Lower leg skin (tissue), 4 donors: ENCODE data around the gene METTL6. TPM values are rescaled to one million over a fixed set of nuclear protein-coding genes. Genes with fewer than 3 reads are reported as not detected.
"Not testable (repeated sequence)": the region's sequence is repeated elsewhere in the genome, so short reads cannot be mapped to it uniquely, and the experiment has no call there.

Source experiments
- DNase-seq, 2 donors: peaks; one replicate each; pipeline ENCODE4 v3.0.0-alpha.2; 2019; ENCODE audit warnings: low spot score in 2 of 2
- H3K4me3 ChIP-seq: fragments of 200-600 bp; sonication (generic); 2 replicates; pipeline ENCODE4 v1.5.1; 2017; ENCODE audit warnings: mild to moderate bottlenecking, low read depth; ENCODE audit not compliant: poor library complexity, severe bottlenecking
- POLR2A ChIP-seq, 2 donors: fragments of 450-650 bp; IDR thresholded peaks; one replicate each; pipeline ENCODE4 v1.6.1; 2016 to 2017; ENCODE audit warnings: antibody characterized with exemption in 2 of 2, mild to moderate bottlenecking in 1 of 2, moderate library complexity in 1 of 2
- WGBS, 2 donors: methylation state at CpG; one replicate each; pipeline ENCODE4 v1.1.5; 2018; 5-methylcytosine and 5-hydroxymethylcytosine counted together
- intact Hi-C: fragments of 100-400 bp; cut with DNase I; formaldehyde crosslinking; loops from one replicate; pipeline ENCODE4 v1.15.0; 2023; ENCODE audit warnings: low total_unique reads
- total RNA-seq, 4 donors: library from RNA; depleted of rRNA; stranded (reverse); fragments of >200 nt; gene quantifications; one replicate each; pipeline ENCODE4 v1.1.0, GENCODE V29; 2016
- TF ChIP-seq, protein P1 (sequence below), 3 donors: fragments of 450-650 bp; IDR thresholded peaks; one replicate each; pipeline ENCODE4 v1.5.1; 2016; ENCODE audit warnings: antibody characterized with exemption in 3 of 3, mild to moderate bottlenecking in 3 of 3, moderate library complexity in 2 of 3

METTL6 gene
- total RNA-seq, 4 donors from 2014 or later, result 4.9 to 15.2 (median 7.9) TPM

DNA sequence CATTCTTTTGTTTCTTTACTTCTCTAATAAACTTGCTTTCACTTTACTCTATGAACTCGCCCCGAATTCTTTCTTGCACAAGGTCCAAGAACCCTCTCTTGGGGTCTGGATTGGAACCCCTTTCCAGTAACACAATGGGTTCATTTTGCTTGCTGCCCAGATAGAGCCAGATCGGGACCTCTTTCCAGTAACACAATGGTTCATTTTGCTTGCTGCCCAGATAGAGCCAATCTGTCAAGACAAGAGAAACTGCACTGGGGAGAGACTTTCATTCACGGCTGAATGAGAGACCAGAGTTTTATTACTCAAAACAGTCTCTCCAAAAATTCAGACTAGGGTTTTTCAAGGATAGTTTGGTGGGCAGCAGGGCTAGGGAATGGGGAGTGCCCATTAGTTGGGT is 25.4 kb downstream of the METTL6 start:
- H3K4me3 ChIP-seq, result no peak overlapping the region
- WGBS, 2 donors, result 90 to 91% methylated on average over 4 of the region's 4 CpGs
- DNase-seq, result no peak
- TF ChIP-seq, protein P1, sequence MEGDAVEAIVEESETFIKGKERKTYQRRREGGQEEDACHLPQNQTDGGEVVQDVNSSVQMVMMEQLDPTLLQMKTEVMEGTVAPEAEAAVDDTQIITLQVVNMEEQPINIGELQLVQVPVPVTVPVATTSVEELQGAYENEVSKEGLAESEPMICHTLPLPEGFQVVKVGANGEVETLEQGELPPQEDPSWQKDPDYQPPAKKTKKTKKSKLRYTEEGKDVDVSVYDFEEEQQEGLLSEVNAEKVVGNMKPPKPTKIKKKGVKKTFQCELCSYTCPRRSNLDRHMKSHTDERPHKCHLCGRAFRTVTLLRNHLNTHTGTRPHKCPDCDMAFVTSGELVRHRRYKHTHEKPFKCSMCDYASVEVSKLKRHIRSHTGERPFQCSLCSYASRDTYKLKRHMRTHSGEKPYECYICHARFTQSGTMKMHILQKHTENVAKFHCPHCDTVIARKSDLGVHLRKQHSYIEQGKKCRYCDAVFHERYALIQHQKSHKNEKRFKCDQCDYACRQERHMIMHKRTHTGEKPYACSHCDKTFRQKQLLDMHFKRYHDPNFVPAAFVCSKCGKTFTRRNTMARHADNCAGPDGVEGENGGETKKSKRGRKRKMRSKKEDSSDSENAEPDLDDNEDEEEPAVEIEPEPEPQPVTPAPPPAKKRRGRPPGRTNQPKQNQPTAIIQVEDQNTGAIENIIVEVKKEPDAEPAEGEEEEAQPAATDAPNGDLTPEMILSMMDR (IDR thresholded peaks at IDR 0.05), result no peak
- no peak for TF ChIP-seq POLR2A (IDR thresholded peaks at IDR 0.05)
- intact Hi-C loops, result loop anchor here (10.0 kb wide), 1 partner anchor 197 kb away; the partner anchor contains the start of gene CAPN7

DNA sequence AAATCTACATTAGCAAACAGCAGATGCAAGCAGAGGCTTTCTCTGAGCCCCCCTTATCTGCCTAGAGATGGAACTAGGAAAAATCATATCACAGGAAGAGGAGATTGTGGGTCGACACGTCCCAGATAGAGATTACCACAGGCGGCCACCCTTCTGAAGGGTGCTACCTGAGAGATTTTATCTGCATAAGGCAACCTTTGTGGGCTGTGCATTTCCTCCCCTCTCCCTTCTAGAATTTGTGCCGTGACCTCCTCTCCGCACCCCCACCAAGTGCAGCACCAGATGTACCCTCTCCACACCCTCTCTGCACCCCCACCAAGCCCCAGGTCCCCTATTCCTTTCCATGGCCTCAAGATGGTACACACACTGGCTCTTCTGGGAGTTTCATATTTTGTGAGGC is 27.4 kb downstream of the METTL6 start:
- no peak overlapping the region for H3K4me3 ChIP-seq
- TF ChIP-seq, protein P1 (IDR thresholded peaks at IDR 0.05), result no peak
- TF ChIP-seq POLR2A (IDR thresholded peaks at IDR 0.05), result no peak
- 69 to 86% methylated on average over 5 of the region's 5 CpGs for WGBS, 2 donors
- no peak for DNase-seq
- intact Hi-C loops, result loop anchor here (10.0 kb wide), 1 partner anchor 195 kb away; the partner anchor contains the start of gene CAPN7

DNA sequence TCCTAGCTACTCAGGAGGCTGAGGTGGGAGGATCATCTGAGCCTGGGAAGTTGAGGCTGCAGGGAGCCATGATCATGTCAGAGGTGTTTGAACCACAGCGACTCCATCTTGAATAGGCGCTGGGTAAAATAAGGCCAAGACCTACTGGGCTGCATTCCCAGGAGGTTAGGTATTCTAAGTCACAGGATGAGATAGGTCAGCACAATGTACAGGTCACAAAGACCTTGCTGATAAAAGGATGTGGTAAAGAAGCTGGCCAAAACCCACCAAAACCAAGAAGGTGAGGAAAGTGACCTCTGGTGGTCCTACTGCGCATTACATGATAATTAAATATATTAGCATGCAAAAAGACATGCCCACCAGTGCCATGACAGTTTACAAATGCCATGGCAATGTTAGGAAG is 28.6 kb downstream of the METTL6 start:
- 93 to 94% methylated on average over 3 of the region's 3 CpGs for WGBS, 2 donors
- intact Hi-C loops, DNase-seq, H3K4me3 ChIP-seq: not testable (repeated sequence)

DNA sequence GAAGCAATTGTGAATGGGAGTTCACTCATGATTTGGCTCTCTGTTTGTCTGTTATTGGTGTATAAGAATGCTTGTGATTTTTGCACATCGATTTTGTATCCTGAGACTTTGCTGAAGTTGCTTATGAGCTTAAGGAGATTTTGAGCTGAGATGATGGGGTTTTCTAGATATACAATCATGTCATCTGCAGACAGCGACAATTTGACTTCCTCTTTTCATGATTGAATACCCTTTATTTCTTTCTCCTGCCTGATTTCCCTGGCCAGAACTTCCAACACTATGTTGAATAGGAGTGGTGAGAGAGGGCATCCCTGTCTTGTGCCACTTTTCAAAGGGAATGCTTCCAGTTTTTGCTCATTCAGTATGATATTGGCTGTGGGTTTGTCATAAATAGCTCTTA is 34.1 kb downstream of the METTL6 start:
- intact Hi-C loops, H3K4me3 ChIP-seq, DNase-seq: not testable (repeated sequence)
- WGBS, 2 donors, result 87% methylated on average over 2 of the region's 2 CpGs

DNA sequence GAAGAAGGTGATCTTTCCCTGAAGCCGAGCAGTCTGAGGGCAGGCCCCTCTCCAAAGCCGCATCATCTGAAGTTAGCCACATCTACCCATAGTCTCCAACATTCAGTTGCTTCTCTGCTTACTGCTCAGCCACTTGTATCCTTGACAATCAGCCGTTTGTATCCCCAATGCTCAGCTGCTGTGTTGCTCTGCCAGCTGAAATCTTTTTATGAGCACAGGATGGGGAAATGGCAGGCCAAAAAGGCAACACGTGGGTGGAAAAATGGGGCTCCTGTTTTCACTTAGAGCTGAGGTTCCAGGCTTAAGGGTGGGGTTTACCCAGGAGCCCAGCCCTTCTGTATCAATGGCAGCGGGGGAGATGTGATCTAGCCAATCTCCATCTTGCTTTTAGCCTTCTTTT is 36.3 kb downstream of the METTL6 start:
- WGBS, 2 donors, result 54 to 70% methylated on average over 5 of the region's 5 CpGs
- intact Hi-C loops, result no loop called here
- no peak for TF ChIP-seq POLR2A (IDR thresholded peaks at IDR 0.05)
- TF ChIP-seq, protein P1 (IDR thresholded peaks at IDR 0.05), result no peak
- peak in 1 of 2 donors; percentile 22 for DNase-seq
- no peak overlapping the region for H3K4me3 ChIP-seq

DNA sequence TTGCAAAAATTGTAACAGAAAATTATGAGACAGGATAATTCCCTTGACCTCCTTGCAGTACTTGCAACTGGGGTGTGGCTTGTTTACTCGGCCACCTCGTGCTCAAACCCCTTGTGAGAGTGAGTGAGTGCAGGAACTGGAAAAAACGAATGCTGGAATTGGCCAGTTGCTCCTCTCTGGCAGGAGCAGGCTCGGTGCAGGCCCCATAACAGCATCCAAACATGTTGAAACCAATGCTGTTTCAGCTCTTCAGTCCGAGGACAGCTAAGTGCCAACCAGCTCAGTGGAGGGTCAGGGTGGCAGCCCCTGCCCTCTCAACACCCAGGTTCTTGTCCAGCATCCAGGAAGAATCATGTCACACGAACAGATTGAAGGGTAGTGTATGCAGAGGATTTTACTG is 36.9 kb downstream of the METTL6 start:
- DNase-seq, result peak; percentile 65 to 92
- intact Hi-C loops, result no loop called here
- TF ChIP-seq, protein P1 (IDR thresholded peaks at IDR 0.05), result no peak
- no peak for TF ChIP-seq POLR2A (IDR thresholded peaks at IDR 0.05)
- no peak overlapping the region for H3K4me3 ChIP-seq
- WGBS, 2 donors, result 45 to 55% methylated on average over 6 of the region's 6 CpGs

DNA sequence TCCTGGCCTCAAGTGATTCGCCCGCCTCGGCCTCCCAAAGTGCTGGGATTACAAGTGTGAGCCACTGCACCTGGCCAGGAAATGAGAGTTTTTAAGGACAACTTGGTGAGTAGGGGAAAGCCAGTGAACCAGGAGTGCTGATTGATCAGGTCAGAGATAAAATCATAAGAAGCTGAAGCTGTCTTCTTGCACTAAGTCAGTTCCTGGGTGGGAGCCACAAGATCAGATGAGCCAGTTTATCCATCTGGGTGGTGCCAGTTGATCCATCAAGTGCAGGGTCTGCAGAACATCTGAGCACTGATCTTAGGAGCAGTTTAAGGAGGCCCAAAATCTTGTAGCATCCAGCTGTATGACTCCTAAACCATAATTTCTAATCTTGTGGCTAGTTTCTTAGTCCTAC is 39.0 kb downstream of the METTL6 start:
- H3K4me3 ChIP-seq, intact Hi-C loops: not testable (repeated sequence)
- DNase-seq, result peak in 1 of 2 donors; percentile 34
- WGBS, 2 donors, result 93 to 96% methylated on average over 3 of the region's 3 CpGs
